ENCODE data around the gene HYAL4. TPM values are rescaled to one million over a fixed set of nuclear protein-coding genes. Genes with fewer than 3 reads are reported as not detected.

The HYAL4 gene
- total RNA-seq: not detected in 2 replicates

DNA sequence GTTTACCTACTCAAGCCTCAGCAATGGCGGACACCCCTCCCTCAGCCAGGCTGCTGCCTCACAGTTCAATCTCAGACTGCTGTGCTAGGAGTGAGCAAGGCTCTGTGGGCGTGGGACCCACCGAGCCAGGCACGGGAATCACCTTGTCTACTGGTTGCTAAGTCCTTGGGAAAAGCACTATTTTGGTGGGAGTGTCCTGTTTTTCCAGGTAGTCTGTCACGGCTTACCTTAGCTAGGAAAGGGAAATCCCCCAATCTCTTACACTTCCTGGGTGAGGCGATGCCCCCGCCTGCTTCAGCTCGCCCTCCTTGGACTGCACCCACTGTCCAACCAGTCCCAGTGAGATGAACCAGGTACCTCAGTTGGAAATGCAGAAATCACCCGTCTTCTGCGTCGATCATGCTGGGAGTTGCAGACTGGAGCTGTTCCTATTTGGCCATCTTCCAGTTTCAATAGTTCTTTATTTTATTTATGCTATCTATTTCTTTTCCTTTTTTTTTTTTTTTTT lies at the start of gene HYAL4:
Gene HYAL4, plus strand, starts transcription at position 458 of the 508 bp plus-strand sequence. CDS start 23,105 bp downstream, outside the sequence.

GRCh38 chr7:123924941-123925340 lies 80.0 kb downstream of the HYAL4 start, which contains the start of gene SPAM1:
TSS of gene SPAM1 (plus strand) at chr7:123925241. CDS start at chr7:123953571, 28,330 bp downstream.

Other genes starting within 250 kb of the HYAL4 start
- not detected in 2 replicates for gene ASB15, start 243.3 kb upstream of the HYAL4 start, total RNA-seq
- gene LMOD2, start 189.3 kb upstream of the HYAL4 start, total RNA-seq: not detected in 2 replicates
- 16.2 and 16.8 TPM in 2 replicates for gene WASL, start 96.2 kb upstream of the HYAL4 start, total RNA-seq
- not detected in 2 replicates for gene SPAM1, start 80.1 kb downstream of the HYAL4 start, total RNA-seq
- gene TMEM229A, start 187.9 kb downstream of the HYAL4 start, total RNA-seq: not detected in 2 replicates